Endothelial cell of umbilical vein (primary cell): ENCODE data around the gene DGKI. TPM values are rescaled to one million over a fixed set of nuclear protein-coding genes. Genes with fewer than 3 reads are reported as not detected.

Experiments
- BruUV-seq: library from RNA; stranded (reverse); fragments of 400-500 nt; replicated peaks from 2 replicates; lab custom pipeline; 2021; lab: Mats Ljungman, UMichigan
- CTCF ChIA-PET: fragments of 300-600, 350-600 bp; sonication (Branson Sonifier 250); formaldehyde crosslinking; loops from one replicate; lab custom pipeline; 2021; ENCODE audit warnings: antibody characterized with exemption, inconsistent platforms; lab: Charles Lee
- POLR2A ChIA-PET: fragments of 300-600, 350-600 bp; sonication (Branson Sonifier 250); formaldehyde crosslinking; loops from one replicate; lab custom pipeline; 2021; ENCODE audit warnings: antibody characterized with exemption, inconsistent platforms; lab: Charles Lee
- DNase-seq: peaks from one replicate; pipeline ENCODE4 v3.0.0-alpha.2; 2011; ENCODE audit warnings: low read depth, low spot score
- FAIRE-seq: peaks from 2 replicates; lab custom pipeline; 2011; peaks lifted over from hg19 to GRCh38; lab: Jason Lieb, UNC
- H2AFZ ChIP-seq: 2 replicates; pipeline ENCODE4 v1.6.0; 2012; ENCODE audit warnings: low read depth, low read length, control low read depth, inconsistent platforms
- H3K27ac ChIP-seq: 2 replicates; pipeline ENCODE4 v1.5.1; 2011; ENCODE audit warnings: low read depth, mild to moderate bottlenecking, control low read depth, low read length, moderate library complexity; ENCODE audit not compliant: insufficient read depth
- H3K27me3 ChIP-seq, 2 experiments: 2 replicates each; pipeline versions ENCODE4 v1.6.0 to v1.6.1; 2011; ENCODE audit warnings: low read length in 2 of 2, mixed read lengths in 1 of 2; ENCODE audit not compliant: control insufficient read depth in 2 of 2, insufficient read depth in 2 of 2
- H3K36me3 ChIP-seq, 2 experiments: 2 replicates in 1 of 2; 3 replicates in 1 of 2; pipeline ENCODE4 v1.5.1; 2011; ENCODE audit warnings: low read length in 2 of 2, mild to moderate bottlenecking in 1 of 2, moderate library complexity in 1 of 2; ENCODE audit not compliant: control insufficient read depth in 2 of 2, insufficient read depth in 2 of 2; ENCODE audit errors: extremely low read depth in 1 of 2
- H3K4me1 ChIP-seq: 3 replicates; pipeline ENCODE4 v1.5.1; 2011; ENCODE audit warnings: mild to moderate bottlenecking, low read length; ENCODE audit not compliant: control insufficient read depth, insufficient read depth; ENCODE audit errors: extremely low read depth
- H3K4me2 ChIP-seq: 2 replicates; pipeline ENCODE4 v1.6.1; 2011; ENCODE audit warnings: low read length, control low read depth, mixed read lengths; ENCODE audit not compliant: insufficient read depth
- H3K4me3 ChIP-seq, 3 experiments: fragments of 200-600 bp in 1 of 3; sonication (generic), shearing (Covaris generic) in 1 of 3; replicated peaks in 1 of 3; 2 replicates each; pipeline ENCODE4 v1.5.1; 2011 to 2016; ENCODE audit warnings: control low read depth in 3 of 3, low read length in 3 of 3, mild to moderate bottlenecking in 2 of 3, inconsistent platforms in 1 of 3, low read depth in 1 of 3, moderate library complexity in 1 of 3; ENCODE audit not compliant: insufficient read depth in 1 of 3
- H3K79me2 ChIP-seq: 2 replicates; pipeline ENCODE4 v1.6.0; 2012; ENCODE audit warnings: low read length, inconsistent platforms; ENCODE audit not compliant: control insufficient read depth, insufficient read depth
- H3K9ac ChIP-seq: replicated peaks from 2 replicates; pipeline ENCODE3; 2011; ENCODE audit warnings: low read length, control low read depth; ENCODE audit not compliant: insufficient read depth; ENCODE audit errors: extremely low read depth
- H3K9me1 ChIP-seq: replicated peaks from 3 replicates; pipeline ENCODE4 v1.6.0; 2011; ENCODE audit warnings: mild to moderate bottlenecking, low read length; ENCODE audit not compliant: control insufficient read depth, insufficient read depth; ENCODE audit errors: extremely low read depth
- H3K9me3 ChIP-seq: replicated peaks from 2 replicates; pipeline ENCODE4 v1.5.1; 2012; ENCODE audit warnings: low read length, inconsistent platforms; ENCODE audit not compliant: control insufficient read depth, insufficient read depth
- H4K20me1 ChIP-seq: replicated peaks from 2 replicates; pipeline ENCODE3; 2011; ENCODE audit warnings: mild to moderate bottlenecking, low read length; ENCODE audit not compliant: control insufficient read depth, insufficient read depth; ENCODE audit errors: extremely low read depth
- CTCF ChIP-seq, 2 donors: IDR thresholded peaks; 1 replicate in 1 of 2; 2 replicates in 1 of 2; pipeline ENCODE4 v1.5.1; 2011; ENCODE audit warnings: low read length in 2 of 2, mild to moderate bottlenecking in 2 of 2, moderate library complexity in 2 of 2, control low read depth in 1 of 2, inconsistent platforms in 1 of 2, low read depth in 1 of 2; ENCODE audit not compliant: insufficient read depth in 1 of 2; ENCODE audit errors: extremely low read depth in 1 of 2
- EZH2 ChIP-seq: IDR thresholded peaks from 2 replicates; pipeline ENCODE4 v1.6.1; 2012; ENCODE audit warnings: borderline replicate concordance, low read depth, mild to moderate bottlenecking, moderate library complexity, low read length, inconsistent platforms; ENCODE audit not compliant: severe bottlenecking
- FOS ChIP-seq: IDR thresholded peaks from 2 replicates; pipeline ENCODE4 v1.6.1; 2011; ENCODE audit warnings: mild to moderate bottlenecking, low read length, moderate library complexity, borderline replicate concordance; ENCODE audit not compliant: insufficient read depth
- GATA2 ChIP-seq: IDR thresholded peaks from 2 replicates; pipeline ENCODE4 v1.7.0; 2011; ENCODE audit warnings: low read depth, mild to moderate bottlenecking, moderate library complexity, mixed read lengths, low read length; ENCODE audit not compliant: insufficient read length, insufficient read depth
- JUN ChIP-seq: IDR thresholded peaks from 2 replicates; pipeline ENCODE4 v1.6.1; 2011; ENCODE audit warnings: borderline replicate concordance, low read depth; ENCODE audit not compliant: insufficient read length, insufficient read depth
- MAX ChIP-seq: IDR thresholded peaks from 2 replicates; pipeline ENCODE4 v1.6.1; 2011; ENCODE audit not compliant: insufficient read depth, insufficient read length
- MYC ChIP-seq: IDR thresholded peaks from one replicate; pipeline ENCODE4 v1.6.1; 2011; ENCODE audit warnings: mild to moderate bottlenecking, low read depth, low read length
- POLR2A ChIP-seq: IDR thresholded peaks from 2 replicates; pipeline ENCODE4 v1.6.1; 2012; ENCODE audit warnings: low read depth, mild to moderate bottlenecking, control low read depth, low read length
- POLR2AphosphoS5 ChIP-seq: IDR thresholded peaks from 2 replicates; pipeline ENCODE4 v1.6.1; 2012; ENCODE audit warnings: low read depth, mild to moderate bottlenecking, control low read depth, low read length, moderate library complexity; ENCODE audit not compliant: insufficient read depth
- dilution Hi-C: fragments of 300-500 bp; cut with MboI; formaldehyde crosslinking; loops from one replicate; pipeline ENCODE4 v1.15.0; 2019; ENCODE audit warnings: low sequenced_read_pairs; ENCODE audit not compliant: extremely low pct_ligation_motif_present
- intact Hi-C: fragments of 100-400 bp; cut with micrococcal nuclease; formaldehyde crosslinking; loops from one replicate; pipeline ENCODE4 v1.10.0; 2022
- polyA plus RNA-seq, 4 experiments: library from polyadenylated mRNA; depleted of rRNA in 3 of 4; stranded (reverse) in 3 of 4; unstranded in 1 of 4; fragments of >200 nt; gene quantifications; 2 replicates each; pipeline versions ENCODE4 v1.2.1 to v1.2.3, GENCODE V29; 2011 to 2012; ENCODE audit warnings: missing spikeins in 1 of 4
- total RNA-seq: library from RNA; stranded (reverse); gene quantifications from 2 replicates; pipeline ENCODE4 v1.2.3, GENCODE V29; 2021

DGKI gene
- total and polyA plus RNA-seq, 2 donors (not counting 3 experiments of a cell fraction or from before 2014, with no cell fraction given) = 0.11 to 0.51 TPM

DNA sequence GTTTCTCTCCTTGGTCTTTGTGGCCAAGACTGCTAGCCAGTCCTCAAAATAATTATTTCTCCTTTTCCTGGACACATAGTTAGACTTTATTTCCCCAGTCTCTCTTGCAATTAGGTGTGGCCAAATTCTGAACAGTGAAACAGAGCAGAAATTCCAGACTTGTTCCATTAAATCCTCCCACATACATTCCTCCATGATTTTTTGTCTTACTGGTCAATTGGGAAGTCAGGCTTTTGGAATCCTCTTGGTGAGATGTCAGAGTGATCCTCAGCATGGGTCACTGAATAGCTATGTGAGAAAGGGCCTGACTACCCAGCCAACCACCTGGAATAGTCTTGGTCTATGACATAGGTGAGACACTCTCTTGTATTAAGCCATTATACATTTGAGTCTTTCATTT, 164.2 kb downstream of the DGKI start:
- intact Hi-C loops (loop anchor here (5.0 kb wide), 1 partner anchor 110 kb away; no protein-coding TSS in a partner anchor), dilution Hi-C loops (no loop called here)
- Histone ChIP-seq H3K79me2 (no peaks in the 10 kb centered on the region), H4K20me1 (no peaks in the 10 kb centered on the region), H3K27me3 (no peaks in the 10 kb centered on the region), H3K4me1 (peaks cover 4% of the 10 kb centered on the region), H3K4me2 (no peak overlapping the region), H3K9me1 (no peaks in the 10 kb centered on the region), H2AFZ (no peak overlapping the region), H3K9me3 (no peaks in the 10 kb centered on the region), H3K36me3 (no peaks in the 10 kb centered on the region), H3K9ac (no peak overlapping the region), H3K4me3 (no peak overlapping the region), H3K27ac (no peak overlapping the region)
- DNase-seq (no peak), FAIRE-seq (no peak)
- no TSS peak for BruUV-seq
- ChIA-PET POLR2A (no interaction called here), CTCF (interaction anchor here (1.5 kb wide), 1 partner anchor 27 kb away, joined by 6 read pairs; no protein-coding TSS in a partner anchor)
- TF ChIP-seq GATA2 (no peak), MYC (no peak), EZH2 (no peak), POLR2A (no peak), MAX (no peak), FOS (no peak), CTCF (IDR thresholded peaks at IDR 0.05; ENCODE audit: extremely low read depth in 1 of 2, insufficient read depth in 1 of 2, low read depth in 1 of 2, low read length in 2 of 2) (no peak), POLR2AphosphoS5 (no peak), JUN (no peak)
